IMR-90 (cell line): ENCODE measurements around the gene AGFG1.

Source experiments
- CEBPB ChIP-seq: IDR thresholded peaks from 2 replicates; pipeline ENCODE4 v1.6.1; 2012; ENCODE audit warnings: low read depth, low read length, improper control_type of control experiment
- CHD1 ChIP-seq: IDR thresholded peaks from 2 replicates; pipeline ENCODE4 v1.6.1; 2012; ENCODE audit warnings: low read depth, low read length, improper control_type of control experiment
- FOS ChIP-seq: fragments of 150-350 bp; IDR thresholded peaks from 2 replicates; pipeline ENCODE4 v1.6.1; 2016; ENCODE audit warnings: low read depth, low read length
- MXI1 ChIP-seq: IDR thresholded peaks from 2 replicates; pipeline ENCODE4 v1.6.1; 2012; ENCODE audit warnings: low read depth, mild to moderate bottlenecking, low read length, moderate library complexity, borderline replicate concordance
- POLR2A ChIP-seq: IDR thresholded peaks from 2 replicates; pipeline ENCODE4 v1.6.1; 2012; ENCODE audit warnings: mild to moderate bottlenecking, low read depth, low read length
- RAD21 ChIP-seq: IDR thresholded peaks from 2 replicates; pipeline ENCODE4 v1.6.1; 2012; ENCODE audit warnings: low read length, improper control_type of control experiment
- RCOR1 ChIP-seq: IDR thresholded peaks from 2 replicates; pipeline ENCODE4 v1.6.1; 2012; ENCODE audit warnings: mild to moderate bottlenecking, low read length, improper control_type of control experiment; ENCODE audit not compliant: insufficient replicate concordance
- SMC3 ChIP-seq: fragments of 150-350 bp; IDR thresholded peaks from 2 replicates; pipeline ENCODE4 v1.6.1; 2016; ENCODE audit warnings: low read depth, mild to moderate bottlenecking, antibody characterized with exemption, low read length, moderate library complexity
- TF ChIP-seq, protein P1 (sequence below): conservative IDR thresholded peaks from 2 replicates; pipeline ENCODE4 v1.5.1; 2012; ENCODE audit warnings: mild to moderate bottlenecking, low read depth, low read length, improper control_type of control experiment

DNA sequence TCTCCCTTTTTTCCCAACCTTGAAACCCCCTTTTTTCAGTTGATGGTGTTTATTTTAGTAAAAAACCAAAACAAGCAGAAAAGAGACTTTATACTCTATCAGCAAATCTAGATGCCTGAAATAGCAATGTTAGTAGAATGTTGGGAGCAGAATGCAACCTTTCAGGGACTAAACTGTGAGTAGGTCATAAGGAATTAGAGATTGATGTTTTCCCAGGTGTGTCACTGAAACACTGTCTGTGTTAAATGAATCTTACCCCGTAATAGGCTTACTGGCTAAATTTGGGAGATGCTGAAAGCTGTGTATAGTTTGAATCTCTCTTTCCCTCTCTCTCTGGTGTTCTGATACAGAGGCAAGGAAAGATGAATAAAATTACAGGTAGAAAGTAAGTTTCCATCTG is 43.8 kb downstream of the AGFG1 start:
- TF ChIP-seq, protein P1, sequence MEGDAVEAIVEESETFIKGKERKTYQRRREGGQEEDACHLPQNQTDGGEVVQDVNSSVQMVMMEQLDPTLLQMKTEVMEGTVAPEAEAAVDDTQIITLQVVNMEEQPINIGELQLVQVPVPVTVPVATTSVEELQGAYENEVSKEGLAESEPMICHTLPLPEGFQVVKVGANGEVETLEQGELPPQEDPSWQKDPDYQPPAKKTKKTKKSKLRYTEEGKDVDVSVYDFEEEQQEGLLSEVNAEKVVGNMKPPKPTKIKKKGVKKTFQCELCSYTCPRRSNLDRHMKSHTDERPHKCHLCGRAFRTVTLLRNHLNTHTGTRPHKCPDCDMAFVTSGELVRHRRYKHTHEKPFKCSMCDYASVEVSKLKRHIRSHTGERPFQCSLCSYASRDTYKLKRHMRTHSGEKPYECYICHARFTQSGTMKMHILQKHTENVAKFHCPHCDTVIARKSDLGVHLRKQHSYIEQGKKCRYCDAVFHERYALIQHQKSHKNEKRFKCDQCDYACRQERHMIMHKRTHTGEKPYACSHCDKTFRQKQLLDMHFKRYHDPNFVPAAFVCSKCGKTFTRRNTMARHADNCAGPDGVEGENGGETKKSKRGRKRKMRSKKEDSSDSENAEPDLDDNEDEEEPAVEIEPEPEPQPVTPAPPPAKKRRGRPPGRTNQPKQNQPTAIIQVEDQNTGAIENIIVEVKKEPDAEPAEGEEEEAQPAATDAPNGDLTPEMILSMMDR, result no peak
- TF ChIP-seq POLR2A (no peak), CHD1 (no peak), MXI1 (no peak), SMC3 (no peak), RCOR1 (no peak), FOS (no peak), CEBPB (no peak), RAD21 (no peak)
